Measurements from ENCODE around the gene TUSC2. TPM values are rescaled to one million over a fixed set of nuclear protein-coding genes. Genes with fewer than 3 reads are reported as not detected.

Gene TUSC2
- total and polyA plus RNA-seq, 2 of the 8 experiments (the other 6 are each of a cell fraction or from before 2014, with no cell fraction given): 33.3 to 65.4 TPM

DNA sequence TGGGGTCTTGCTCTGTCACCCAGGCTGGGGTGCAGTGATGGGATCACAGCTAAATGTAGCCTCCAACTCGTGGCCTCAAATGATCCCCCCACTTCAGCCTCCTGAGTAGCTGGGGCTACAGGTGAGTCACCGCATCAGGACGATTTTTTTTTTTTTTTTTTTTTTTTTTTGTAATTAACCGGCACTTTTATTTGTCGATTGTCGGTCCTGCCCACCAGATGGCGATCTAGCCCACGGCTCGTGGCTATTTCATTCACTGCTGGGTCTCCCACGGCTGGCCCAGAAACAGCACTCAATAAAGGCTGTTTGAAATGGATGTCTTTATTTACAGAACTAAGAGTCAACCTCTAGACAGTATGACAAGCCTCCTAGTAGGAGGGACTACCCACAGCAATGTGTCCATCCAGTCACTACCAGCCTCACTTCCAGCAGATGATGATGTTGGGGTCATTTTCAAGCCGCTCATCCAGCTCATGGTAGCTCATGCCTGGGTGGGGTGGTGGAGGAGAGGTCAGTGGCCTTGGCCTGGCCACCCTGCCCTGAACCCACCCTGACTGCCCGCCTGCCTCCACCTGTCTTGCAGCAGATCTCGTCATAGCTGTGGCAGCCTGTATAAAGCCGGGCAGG, 19.3 kb upstream of the TUSC2 start:
- Histone ChIP-seq H3K14ac (ENCODE audit: insufficient read length) (no peak overlapping the region), H3K56ac (replicated peaks; ENCODE audit: insufficient read length, low read depth, low read length) (no peak overlapping the region), H3K27me3 (replicated peaks in 1 of 4; ENCODE audit: control insufficient read depth in 3 of 4, extremely low read depth in 1 of 4, insufficient read depth in 3 of 4, low read length in 3 of 4) (peaks cover 3 to 26% (median 19%) of the 10 kb centered on the region in 4 experiments), H3K23ac (ENCODE audit: insufficient read length) (no peak overlapping the region), H4K5ac (ENCODE audit: insufficient read length, low read depth, low read length) (no peak overlapping the region), H3K18ac (ENCODE audit: extremely low read depth, low read length) (no peak overlapping the region), H3K23me2 (ENCODE audit: low read depth, low read length) (peaks cover 17% of the 10 kb centered on the region), H3K9ac (replicated peaks in 1 of 4; ENCODE audit: extremely low read depth in 1 of 4, low read depth in 3 of 4, low read length in 3 of 4) (no peak overlapping the region), H2BK12ac (ENCODE audit: low read depth, low read length) (no peak overlapping the region), H3K79me2 (ENCODE audit: control insufficient read depth in 1 of 2, insufficient read depth in 2 of 2, low read length in 2 of 2) (no peaks in the 10 kb centered on the region), H4K91ac (replicated peaks; ENCODE audit: insufficient read length, low read length) (no peak overlapping the region), H4K8ac (ENCODE audit: extremely low read depth, insufficient read depth, low read length) (no peak overlapping the region), H4K20me1 (replicated peaks in 1 of 2; ENCODE audit: control insufficient read depth in 1 of 2, insufficient read depth in 2 of 2, low read length in 2 of 2) (peaks cover 3% of the 10 kb centered on the region in 2 experiments), H3K79me1 (ENCODE audit: low read depth, low read length) (no peaks in the 10 kb centered on the region), H2BK20ac (ENCODE audit: low read length) (no peak overlapping the region), H3K9me3 (ENCODE audit: insufficient read depth in 2 of 2, low read depth in 1 of 2, low read length in 1 of 2) (no peaks in the 10 kb centered on the region), H3K4me1 (replicated peaks in 1 of 4; ENCODE audit: control insufficient read depth in 3 of 4, insufficient read depth in 4 of 4, low read length in 3 of 4) (peaks cover 0 to 16% (median 10%) of the 10 kb centered on the region in 4 experiments; a peak in 5 of 7 replicates), H3K36me3 (ENCODE audit: control insufficient read depth in 2 of 4, insufficient read depth in 4 of 4, low read length in 3 of 4) (peaks cover 0 to 3% (median 0%) of the 10 kb centered on the region in 4 experiments; a peak in 2 of 8 replicates), H2BK120ac (replicated peaks; ENCODE audit: low read depth, low read length) (no peak overlapping the region), H2BK15ac (ENCODE audit: low read length) (no peak overlapping the region), H3K4me2 (ENCODE audit: insufficient read depth in 1 of 2, low read depth in 2 of 2, low read length in 2 of 2) (no peak overlapping the region), H2BK5ac (ENCODE audit: low read depth, low read length) (no peak overlapping the region), H2AFZ (ENCODE audit: low read length) (no peak overlapping the region), H3K27ac (ENCODE audit: low read depth, low read length) (no peak overlapping the region), H3K4me3 (ENCODE audit: extremely low read depth in 1 of 4, insufficient read depth in 2 of 4, low read depth in 3 of 4, low read length in 4 of 4) (no peak overlapping the region), H3K4ac (replicated peaks; ENCODE audit: insufficient read length, low read depth, low read length) (no peak overlapping the region), H2AK5ac (ENCODE audit: low read depth, low read length) (no peak overlapping the region; the same call in 1 of the 2 replicates)
- 35% methylated on average over 12 of the region's 14 CpGs; no CpG with 5 or more reads in 1 of the 2 experiments for WGBS, 2 experiments (ENCODE audit: extremely low coverage in 1 of 2, insufficient coverage in 1 of 2, insufficient read length in 1 of 2, insufficient replicate concordance in 2 of 2, low coverage in 1 of 2, low lambda C conversion rate in 2 of 2, missing lambda C conversion rate in 1 of 2)
- FAIRE-seq (peak; percentile 79), DNase-seq (ENCODE audit: low read depth in 1 of 2, low spot score in 2 of 2) (no peak)
- ChIA-PET POLR2A (ENCODE audit: partially characterized antibody) (interaction anchor here (0.7 to 5.3 kb wide), 6 partner anchors 10 to 1327 kb away, joined by 3 to 22 read pairs (median 6); partner anchors contain the start of genes IFRD2 and TUSC2), CTCF (ENCODE audit: partially characterized antibody) (interaction anchor here (0.6 to 13.4 kb wide), 34 partner anchors 10 to 786 kb away, joined by 3 to 136 read pairs (median 4); partner anchors contain the start of genes HYAL2, HYAL3, IFRD2 and NAA80)
- TF ChIP-seq, protein P1, sequence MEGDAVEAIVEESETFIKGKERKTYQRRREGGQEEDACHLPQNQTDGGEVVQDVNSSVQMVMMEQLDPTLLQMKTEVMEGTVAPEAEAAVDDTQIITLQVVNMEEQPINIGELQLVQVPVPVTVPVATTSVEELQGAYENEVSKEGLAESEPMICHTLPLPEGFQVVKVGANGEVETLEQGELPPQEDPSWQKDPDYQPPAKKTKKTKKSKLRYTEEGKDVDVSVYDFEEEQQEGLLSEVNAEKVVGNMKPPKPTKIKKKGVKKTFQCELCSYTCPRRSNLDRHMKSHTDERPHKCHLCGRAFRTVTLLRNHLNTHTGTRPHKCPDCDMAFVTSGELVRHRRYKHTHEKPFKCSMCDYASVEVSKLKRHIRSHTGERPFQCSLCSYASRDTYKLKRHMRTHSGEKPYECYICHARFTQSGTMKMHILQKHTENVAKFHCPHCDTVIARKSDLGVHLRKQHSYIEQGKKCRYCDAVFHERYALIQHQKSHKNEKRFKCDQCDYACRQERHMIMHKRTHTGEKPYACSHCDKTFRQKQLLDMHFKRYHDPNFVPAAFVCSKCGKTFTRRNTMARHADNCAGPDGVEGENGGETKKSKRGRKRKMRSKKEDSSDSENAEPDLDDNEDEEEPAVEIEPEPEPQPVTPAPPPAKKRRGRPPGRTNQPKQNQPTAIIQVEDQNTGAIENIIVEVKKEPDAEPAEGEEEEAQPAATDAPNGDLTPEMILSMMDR (IDR thresholded peaks at IDR 0.05; ENCODE audit: control extremely low read depth in 1 of 3, insufficient read depth in 1 of 3, low read depth in 1 of 3, low read length in 3 of 3): peak in 2 of 3 experiments; percentile 47 to 69; a peak in 3 of 4 replicates
- no peak for TF ChIP-seq CBX5 (IDR thresholded peaks at IDR 0.05; ENCODE audit: low read depth, low read length)
- no peak for TF ChIP-seq YY1 (IDR thresholded peaks at IDR 0.05; ENCODE audit: low read depth, low read length)
- TF ChIP-seq JUND (IDR thresholded peaks at IDR 0.05; ENCODE audit: low read length): peak; percentile 85
- TF ChIP-seq CBX8 (IDR thresholded peaks at IDR 0.05; ENCODE audit: borderline replicate concordance, low read depth, low read length): no peak
- peak; percentile 76 to 80 for TF ChIP-seq RAD21 (IDR thresholded peaks at IDR 0.05 in 1 of 2, conservative IDR thresholded peaks at IDR 0.05 in 1 of 2; ENCODE audit: low read depth in 2 of 2, low read length in 2 of 2)
- no peak for TF ChIP-seq BRCA1 (IDR thresholded peaks at IDR 0.05; ENCODE audit: low read depth, low read length)
- TF ChIP-seq CREB1 (IDR thresholded peaks at IDR 0.05): 0 out of 2 replicates have a peak, but pooled peaks have one; percentile 36
- no peak for TF ChIP-seq KDM5A (IDR thresholded peaks at IDR 0.05; ENCODE audit: low read length)
